Activated CD8-positive, alpha-beta memory T cell treated with anti-CD3 and anti-CD28 coated beads for 36 hours (primary cell): ENCODE measurements around the gene SFTPB. TPM values are rescaled to one million over a fixed set of nuclear protein-coding genes. Genes with fewer than 3 reads are reported as not detected.
"Not testable (repeated sequence)": the region's sequence is repeated elsewhere in the genome, so short reads cannot be mapped to it uniquely, and the experiment has no call there.

ENCODE experiments used
- CTCF ChIA-PET: fragments of 350-600 bp; sonication (Branson Sonifier 250); formaldehyde crosslinking; loops from one replicate; lab custom pipeline; 2021; ENCODE audit warnings: antibody characterized with exemption; lab: Charles Lee
- POLR2A ChIA-PET: fragments of 350-600 bp; sonication (Branson Sonifier 250); formaldehyde crosslinking; loops from one replicate; lab custom pipeline; 2021; ENCODE audit warnings: antibody characterized with exemption; lab: Charles Lee
- total RNA-seq, 2 experiments: library from RNA; stranded (reverse); gene quantifications; one replicate each; pipeline ENCODE4 v1.2.3, GENCODE V29; 2021

Gene SFTPB
- total RNA-seq, 2 experiments from 2014 or later = not detected

DNA sequence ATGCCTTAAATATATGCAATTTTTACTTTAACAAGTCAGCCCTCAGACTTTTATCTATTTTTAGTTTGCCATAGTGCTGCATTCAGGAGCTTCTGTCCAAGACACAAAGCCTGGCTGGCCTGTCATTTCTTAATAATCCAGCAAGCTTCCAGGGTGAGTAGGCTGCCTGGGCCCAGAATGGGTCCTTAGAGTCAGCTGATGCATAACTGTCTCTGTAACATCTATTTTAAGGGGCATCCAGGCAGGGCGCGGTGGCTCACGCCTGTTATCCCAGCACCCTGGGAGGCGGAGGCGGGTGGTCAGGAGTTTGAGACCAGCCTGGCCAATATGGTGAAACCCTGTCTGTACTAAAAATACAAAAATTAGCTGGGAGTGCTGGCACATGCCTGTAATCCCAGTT lies 14.4 kb upstream of the SFTPB start:
- ChIA-PET POLR2A (no interaction called here), CTCF (no interaction called here)

DNA sequence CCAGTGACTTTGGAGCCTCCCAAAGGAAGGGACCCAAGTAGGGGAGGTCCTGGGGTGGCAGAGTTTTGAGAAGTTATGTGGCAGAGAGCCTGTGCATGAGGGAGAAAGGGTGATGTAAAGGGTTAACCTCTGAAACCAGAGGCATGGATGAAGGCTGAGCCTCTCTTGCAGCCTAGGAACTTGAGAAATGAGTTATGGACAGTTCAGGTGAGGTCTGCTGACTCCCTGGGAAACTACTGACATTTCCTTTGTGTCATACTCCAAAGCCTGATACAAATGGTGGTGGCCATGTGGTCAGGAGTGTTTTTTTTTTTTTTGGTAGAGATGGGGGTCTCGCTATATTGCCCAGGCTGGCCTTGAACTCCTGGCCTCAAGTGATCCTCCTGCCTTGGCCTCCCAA lies 13.8 kb upstream of the SFTPB start:
- CTCF ChIA-PET = interaction anchor here (0.9 to 4.3 kb wide), 2 partner anchors 25 to 37 kb away, joined by 3 to 41 read pairs; no protein-coding TSS in a partner anchor

DNA sequence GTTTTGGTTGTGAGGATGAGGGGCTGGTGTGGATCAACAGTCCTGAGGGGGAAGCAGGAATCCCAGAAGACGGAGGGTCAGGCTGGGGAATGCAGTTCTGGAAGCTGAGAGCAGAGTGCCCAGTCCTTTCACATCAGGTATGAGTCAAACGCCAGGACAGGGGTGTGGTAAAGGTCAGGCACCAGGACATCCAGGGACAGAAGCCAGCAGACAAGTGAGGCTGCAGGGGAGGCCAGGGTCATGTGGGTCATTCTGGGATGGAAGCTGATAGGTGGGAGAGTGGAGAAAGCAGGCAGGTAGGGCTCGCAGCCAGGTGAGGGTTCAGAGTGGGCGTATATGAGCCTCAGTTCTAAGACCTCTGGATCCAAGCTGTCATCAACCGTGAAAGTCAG lies 13.4 kb upstream of the SFTPB start:
- CTCF ChIA-PET = interaction anchor here (0.9 to 4.3 kb wide), 2 partner anchors 25 to 37 kb away, joined by 3 to 41 read pairs; no protein-coding TSS in a partner anchor
- POLR2A ChIA-PET = interaction anchor here (0.6 kb wide), 1 partner anchor 68 kb away, joined by 3 read pairs; no protein-coding TSS in a partner anchor

More for the DNA sequence above, 13.8 kb upstream of the SFTPB start:
- POLR2A ChIA-PET = interaction anchor here (0.6 kb wide), 1 partner anchor 68 kb away, joined by 3 read pairs; no protein-coding TSS in a partner anchor

DNA sequence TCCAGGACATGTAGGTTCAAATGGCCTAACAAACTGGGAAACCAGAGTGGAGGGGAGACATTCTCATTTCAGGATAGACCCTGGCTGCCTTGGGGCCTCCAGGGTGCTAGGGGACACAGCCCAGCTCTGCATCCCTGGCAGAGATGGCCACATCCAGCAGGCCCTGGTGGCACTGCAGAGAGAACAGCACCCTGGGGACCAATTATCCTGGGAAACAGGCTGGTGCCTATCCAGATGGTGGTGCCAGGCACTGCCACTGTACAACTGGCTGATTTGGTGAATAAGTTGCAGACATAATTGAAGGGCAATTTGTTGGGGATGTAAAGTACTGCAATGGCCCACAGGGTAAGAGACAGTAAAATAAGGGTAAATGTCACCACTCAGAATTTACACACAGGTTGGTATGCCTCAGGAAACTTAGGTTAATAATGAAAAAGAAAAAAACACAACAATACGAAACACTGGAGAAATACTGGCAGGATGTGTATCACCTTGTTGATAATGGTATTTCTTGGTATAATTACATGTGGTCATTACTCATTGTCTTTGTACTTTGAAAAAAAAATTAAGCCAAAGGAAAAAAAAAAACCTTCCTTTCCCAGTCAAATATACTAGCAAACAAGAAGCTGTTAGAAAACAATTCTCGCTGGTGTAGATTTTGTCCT lies 12.8 kb upstream of the SFTPB start:
- ChIA-PET CTCF (interaction anchor here (0.9 to 4.3 kb wide), 3 partner anchors 26 to 36 kb away, joined by 3 to 41 read pairs (median 7); no protein-coding TSS in a partner anchor), POLR2A (interaction anchor here (0.6 kb wide), 1 partner anchor 67 kb away, joined by 3 read pairs; no protein-coding TSS in a partner anchor)

DNA sequence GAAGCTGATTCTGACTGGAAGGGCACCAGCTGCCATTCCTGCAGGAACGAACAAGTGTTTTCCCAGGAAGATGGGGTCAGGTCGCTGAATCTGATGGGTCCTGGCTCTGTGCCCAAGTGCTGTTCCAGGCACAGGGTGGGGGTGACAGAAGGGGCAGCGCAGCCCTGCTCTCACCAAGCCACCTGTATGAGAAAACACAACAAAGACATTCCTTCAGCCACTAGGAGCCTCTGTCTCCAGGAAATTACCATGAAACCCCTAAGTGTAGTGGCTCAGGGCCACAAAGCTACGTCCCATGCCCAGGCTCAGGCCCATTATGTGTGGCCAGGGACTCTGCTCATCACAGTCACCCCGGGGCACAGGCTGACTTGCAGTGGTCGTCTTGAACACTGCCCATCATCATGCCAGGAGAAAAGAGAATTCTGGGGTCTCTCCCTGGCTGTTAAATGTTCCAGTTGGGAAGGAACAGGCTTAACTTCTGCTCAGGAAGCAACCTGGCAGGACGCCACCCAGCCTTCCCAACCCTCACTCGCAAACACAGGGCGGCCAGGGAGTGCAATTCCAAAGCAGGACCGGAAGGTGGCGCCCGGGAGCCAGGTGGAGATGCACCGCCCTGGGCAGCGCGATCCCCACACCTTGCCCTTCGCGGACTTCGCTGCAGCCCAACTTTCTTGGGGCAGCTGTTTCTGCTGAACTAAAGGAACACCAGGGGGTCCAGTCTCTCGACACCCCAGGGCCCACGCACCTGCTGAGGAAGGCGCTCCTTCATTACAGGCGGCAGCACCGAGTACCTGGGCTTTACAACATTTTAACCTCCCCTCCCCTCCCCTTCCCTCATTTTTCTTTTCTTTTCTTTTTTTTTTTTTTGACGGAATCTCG lies 11.0 kb upstream of the SFTPB start:
- CTCF ChIA-PET = interaction anchor here (0.7 to 4.3 kb wide), 14 partner anchors 8 to 401 kb away, joined by 3 to 41 read pairs (median 4); no protein-coding TSS in a partner anchor
- POLR2A ChIA-PET = no interaction called here

DNA sequence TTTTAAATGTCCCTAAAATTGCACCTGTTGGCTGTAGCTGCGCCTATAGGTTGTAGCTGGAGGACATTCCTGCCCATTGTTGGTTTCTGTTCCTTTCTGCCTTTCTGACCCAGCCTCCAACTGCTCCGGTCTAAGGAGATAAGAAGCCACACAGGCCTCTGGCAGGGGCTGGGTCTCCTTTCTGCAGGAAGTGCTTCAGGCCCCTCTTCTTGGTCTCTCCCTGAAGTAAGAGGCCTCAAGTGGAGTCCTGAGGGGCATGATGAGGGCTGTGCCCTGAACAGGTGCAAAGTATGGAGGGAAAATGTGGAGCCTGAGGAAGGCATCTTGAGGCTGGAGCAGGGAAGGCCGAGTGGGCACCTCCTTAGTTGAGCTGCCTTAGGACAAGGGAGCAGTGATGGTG lies 10.4 kb upstream of the SFTPB start:
- CTCF ChIA-PET = interaction anchor here (0.7 to 4.3 kb wide), 9 partner anchors 9 to 137 kb away, joined by 3 to 41 read pairs (median 5); no protein-coding TSS in a partner anchor
- POLR2A ChIA-PET = no interaction called here

DNA sequence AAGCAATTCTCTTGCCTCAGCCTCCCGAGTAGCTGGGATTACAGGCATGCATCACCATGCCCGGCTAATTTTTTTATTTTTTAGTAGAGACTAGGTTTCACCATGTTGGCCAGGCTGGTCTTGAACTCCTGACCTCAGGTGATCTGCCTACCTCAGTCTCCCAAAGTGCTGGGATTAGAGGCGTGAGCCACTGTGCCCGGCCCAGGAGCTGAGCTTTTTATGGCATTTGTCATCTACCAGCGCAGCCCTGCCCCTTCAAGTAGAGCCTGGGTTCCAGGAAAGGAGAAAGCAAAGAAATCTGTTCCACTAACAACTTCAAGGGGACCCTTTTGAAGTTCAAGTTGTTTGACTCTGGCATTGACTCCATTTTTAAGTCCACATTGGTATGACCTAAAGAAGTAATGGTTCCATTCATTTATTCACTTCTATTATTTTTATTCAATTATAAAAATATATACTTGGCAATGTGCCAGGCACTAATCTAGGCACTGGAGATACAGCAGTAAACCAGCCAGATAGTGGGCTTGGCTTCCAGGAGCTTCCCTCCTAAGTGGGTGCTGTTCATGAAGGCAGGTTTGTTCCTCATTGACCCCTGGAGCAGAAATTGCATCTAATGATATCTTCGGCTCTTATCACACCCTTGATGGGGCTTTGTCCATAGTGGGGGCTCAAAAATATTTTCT lies 8.0 kb upstream of the SFTPB start:
- ChIA-PET CTCF (interaction anchor here (1.1 to 1.4 kb wide), 2 partner anchors 31 to 138 kb away, joined by 3 read pairs; no protein-coding TSS in a partner anchor), POLR2A (no interaction called here)

DNA sequence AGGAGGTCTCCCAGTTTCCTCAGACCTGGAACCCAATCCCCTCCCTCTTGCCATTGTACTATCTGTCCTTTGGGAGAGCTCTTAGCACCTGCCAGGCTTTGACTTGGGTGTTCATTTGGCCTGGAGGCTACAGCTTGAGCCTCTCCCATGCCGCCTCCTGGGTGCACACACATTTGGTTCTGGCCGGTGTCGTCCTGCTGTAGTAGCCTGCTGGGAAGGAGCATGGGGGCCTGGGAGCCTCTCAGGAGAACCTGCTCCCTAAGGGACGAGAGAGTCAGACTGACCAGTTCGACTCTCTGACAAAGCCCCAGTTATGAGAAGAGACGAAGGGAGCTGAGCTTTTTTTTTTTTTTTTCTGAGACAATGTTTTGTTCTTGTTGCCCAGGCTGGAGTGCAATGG lies 7.4 kb upstream of the SFTPB start:
- POLR2A ChIA-PET = no interaction called here
- CTCF ChIA-PET = interaction anchor here (1.1 kb wide), 1 partner anchor 31 kb away, joined by 3 read pairs; no protein-coding TSS in a partner anchor

DNA sequence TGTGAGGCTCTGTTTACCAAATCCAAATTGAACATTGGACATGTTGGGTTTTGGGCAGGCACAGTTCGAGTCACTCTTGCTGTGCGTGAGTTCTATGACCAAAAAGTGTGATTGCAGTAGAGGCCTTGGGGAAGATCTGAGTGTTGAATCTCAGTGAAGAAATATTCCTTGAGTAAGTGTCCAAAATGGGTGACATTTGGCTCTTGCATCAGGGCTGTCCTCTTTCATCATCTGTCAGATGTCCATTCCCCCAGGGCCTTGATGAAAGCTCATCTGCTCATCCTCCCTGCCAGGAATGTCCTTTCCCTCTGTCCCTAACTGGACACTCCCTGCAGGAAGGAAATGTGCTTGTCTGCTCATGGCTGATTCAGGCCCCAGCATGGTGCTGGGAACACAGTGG lies 6.4 kb upstream of the SFTPB start:
- POLR2A ChIA-PET = no interaction called here
- CTCF ChIA-PET = no interaction called here

DNA sequence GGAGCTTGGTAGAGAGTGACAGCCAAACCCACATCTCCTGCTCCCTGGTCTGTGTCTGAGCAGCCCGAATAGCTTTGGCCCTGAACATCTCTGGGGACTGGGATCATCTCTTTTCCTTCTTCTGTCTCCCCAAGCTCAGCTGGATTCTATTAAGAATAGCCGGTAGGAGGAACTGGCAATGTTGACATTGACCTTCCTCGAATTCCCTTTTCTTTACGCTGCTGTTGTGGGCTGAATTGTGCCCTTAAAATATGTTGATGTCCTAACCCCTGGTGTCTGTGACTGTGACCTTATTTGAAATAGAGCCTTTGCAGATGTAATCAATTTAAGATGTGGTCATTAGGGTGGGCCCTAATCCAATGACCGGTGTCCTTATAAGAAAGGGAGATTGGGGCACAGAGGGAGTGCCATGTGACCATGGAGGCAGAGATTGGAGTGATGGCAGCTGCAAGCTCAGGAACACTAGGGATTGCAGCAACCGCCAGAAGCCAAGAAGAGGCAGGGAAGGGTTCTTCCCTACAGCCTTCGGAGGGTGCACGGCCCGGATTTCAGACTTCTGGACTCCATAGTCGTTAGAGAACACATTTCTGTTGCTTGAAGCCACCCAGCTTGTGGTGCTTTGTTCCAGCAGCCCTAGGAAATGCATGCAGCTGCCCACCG lies 5.8 kb upstream of the SFTPB start:
- POLR2A ChIA-PET = no interaction called here
- CTCF ChIA-PET = no interaction called here

DNA sequence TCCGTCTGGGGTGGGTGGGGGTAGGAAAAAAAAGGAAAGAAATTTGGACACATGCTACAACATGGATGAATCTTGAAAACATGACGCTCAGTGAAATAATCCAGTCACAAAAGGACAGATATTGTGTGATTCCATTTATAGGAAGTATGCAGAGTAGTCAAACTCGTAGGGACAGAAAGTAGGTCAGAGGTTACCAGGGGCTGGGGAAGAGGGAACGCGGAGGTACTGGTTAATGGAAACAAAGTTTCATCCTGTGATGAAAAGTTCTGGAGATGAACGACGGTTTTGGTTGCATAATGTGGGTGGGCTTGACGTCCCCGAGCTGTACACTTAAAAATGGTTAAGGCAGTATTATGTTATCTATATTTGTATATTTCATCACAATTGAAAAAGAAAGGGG lies 4.5 kb upstream of the SFTPB start:
- CTCF ChIA-PET = no interaction called here

DNA sequence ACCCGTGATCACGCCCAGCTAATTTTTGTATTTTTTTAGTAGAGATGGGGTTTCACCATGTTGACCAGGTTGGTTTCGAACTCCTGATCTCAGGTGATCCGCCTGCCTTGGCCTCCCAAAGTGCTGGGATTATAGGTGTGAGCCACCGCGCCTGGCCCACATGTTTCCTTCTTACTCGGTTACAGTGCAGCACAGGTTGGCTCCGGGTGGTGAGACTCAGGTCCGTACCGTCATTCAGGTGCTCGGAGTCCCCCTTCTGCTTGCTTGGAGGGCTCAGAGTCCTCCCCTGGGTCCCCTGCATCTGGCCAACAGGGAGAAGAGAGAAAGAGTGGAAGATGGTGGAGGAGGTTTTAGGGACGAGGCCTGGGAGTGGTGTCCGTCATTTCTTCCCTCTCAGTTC lies 2.4 kb upstream of the SFTPB start:
- CTCF ChIA-PET = interaction anchor here (0.6 kb wide), 1 partner anchor 133 kb away, joined by 3 read pairs; no protein-coding TSS in a partner anchor
- POLR2A ChIA-PET = not testable (repeated sequence)

More for the DNA sequence above, 4.5 kb upstream of the SFTPB start:
- POLR2A ChIA-PET = interaction anchor here (0.7 kb wide), 1 partner anchor 247 kb away, joined by 10 read pairs; no protein-coding TSS in a partner anchor

DNA sequence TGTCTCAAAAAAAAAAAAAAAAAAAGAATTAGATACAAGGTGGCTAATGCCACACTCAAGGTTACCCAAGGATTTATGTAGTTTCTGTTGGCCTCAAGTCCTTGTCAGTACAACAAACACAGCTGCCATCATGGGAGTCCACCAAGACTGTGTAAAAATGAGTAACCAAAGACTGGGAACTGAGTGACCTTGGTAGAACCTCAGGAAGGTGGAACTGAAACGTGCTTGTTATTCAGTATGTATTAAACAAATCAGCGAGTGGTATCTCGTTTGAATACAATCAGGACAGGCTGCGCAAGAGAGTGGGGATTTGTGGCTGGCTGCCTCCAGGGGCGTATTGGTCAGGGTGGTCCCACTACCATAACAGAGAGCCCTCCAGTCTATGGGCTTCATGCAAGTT lies 1.6 kb upstream of the SFTPB start:
- CTCF ChIA-PET = interaction anchor here (0.6 to 0.7 kb wide), 3 partner anchors 30 to 220 kb away, joined by 3 to 5 read pairs (median 3); partner anchors contain the start of gene ST3GAL5
- POLR2A ChIA-PET = no interaction called here

DNA sequence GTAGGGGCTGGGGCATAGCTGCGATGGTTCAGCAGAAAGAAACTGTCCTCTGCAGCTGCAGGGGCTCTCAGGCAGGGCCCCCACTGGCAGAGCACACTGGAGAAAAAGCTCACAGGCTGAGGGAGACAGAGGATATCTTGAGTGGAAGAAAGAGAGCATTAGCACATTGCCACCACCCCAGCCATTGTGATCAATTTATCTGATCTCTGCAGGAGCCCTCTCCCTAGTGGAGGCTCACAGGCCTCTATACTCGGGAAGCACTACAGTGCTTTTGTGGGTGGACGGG lies 801 bp upstream of the SFTPB start:
- ChIA-PET CTCF (interaction anchor here (0.6 to 1.4 kb wide), 2 partner anchors 31 kb away, joined by 3 read pairs; no protein-coding TSS in a partner anchor), POLR2A (no interaction called here)

DNA sequence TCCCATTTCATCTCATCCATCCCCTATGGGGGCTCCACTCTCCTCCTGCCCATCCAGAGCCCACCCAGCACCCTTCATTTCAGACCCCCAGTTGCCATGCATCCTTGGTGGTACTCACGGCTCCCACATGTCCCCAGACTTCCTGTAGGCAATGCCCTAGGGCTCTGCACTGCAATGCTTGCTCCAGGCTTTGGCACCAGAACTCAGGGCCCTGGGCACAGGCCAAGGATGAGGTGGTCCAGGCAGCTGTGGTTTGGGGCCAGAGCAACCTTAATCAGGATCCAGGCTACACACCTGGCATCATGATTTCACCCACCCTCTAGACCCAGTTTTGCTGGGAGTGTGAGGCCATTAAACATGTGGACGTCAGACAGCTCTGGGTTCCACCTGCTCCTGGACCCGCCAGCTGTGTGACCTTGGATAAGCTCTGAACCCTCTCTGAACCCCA lies 414 bp downstream of the SFTPB start:
- POLR2A ChIA-PET = no interaction called here
- CTCF ChIA-PET = interaction anchor here (0.5 to 1.4 kb wide), 2 partner anchors 30 to 153 kb away, joined by 3 to 4 read pairs; no protein-coding TSS in a partner anchor

DNA sequence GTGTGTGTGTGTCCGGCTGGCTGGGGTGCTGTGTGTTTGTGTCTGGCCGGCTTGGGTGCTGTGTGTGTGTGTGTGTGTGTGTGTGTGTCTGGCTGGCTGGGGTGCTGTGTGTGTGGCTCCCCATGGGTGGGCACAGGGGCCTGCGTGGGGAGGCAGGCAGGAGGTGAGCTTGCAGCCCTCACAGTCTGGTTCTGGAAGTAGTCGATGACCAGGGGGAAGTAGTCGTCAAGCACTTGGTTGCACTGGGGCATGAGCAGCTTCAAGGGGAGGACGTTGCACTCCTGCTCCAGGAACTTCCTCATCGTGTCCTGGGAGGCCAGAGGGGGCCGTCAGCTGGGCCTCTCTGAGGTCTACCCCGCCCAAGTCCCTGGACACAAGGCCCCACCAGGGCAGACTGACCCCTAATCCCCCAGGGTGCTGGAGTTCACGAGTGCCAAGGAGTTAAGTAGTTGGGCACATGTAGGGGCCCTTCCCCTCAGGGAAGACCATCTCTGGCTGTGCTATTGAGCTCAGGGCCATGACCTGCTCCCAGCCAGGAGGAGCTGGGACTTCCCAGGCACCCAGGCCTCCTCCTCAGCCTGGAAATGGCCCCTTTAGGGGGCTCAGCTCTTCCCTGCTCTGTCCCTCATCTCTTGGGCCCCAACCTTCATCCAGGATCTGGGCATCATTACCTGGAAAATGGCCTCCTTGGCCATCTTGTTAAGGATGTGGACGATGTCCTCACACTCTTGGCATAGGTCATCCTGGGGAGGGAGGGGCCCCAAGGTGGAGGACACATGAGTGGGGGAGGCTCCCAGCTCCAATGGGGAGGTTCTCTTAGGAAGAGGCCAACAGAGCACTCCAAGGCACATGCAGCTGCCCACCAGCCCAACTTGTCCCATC lies 1.3 kb downstream of the SFTPB start:
- POLR2A ChIA-PET = no interaction called here
- CTCF ChIA-PET = interaction anchor here (1.2 kb wide), 1 partner anchor 40 kb away, joined by 3 read pairs; no protein-coding TSS in a partner anchor

DNA sequence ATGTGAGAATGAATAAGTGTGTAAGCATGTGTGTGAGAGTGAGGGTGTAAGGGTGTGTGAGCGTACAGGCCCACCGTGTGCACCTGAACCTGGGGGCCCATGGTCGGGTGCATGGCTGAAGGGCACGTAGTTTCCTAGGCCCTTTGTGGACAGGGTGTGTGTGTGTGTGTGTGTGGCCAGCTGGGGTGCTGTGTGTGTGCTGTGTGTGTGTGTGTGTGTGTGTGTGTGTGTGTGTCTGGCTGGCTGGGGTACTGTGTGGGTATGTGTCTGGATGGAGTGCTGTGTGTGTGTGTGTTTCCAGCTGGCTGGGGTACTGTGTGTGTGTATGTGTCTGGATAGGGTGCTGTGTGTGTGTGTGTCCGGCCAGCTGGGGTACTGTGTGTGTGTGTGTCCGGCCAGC lies 2.0 kb downstream of the SFTPB start:
- ChIA-PET CTCF (interaction anchor here (0.5 to 1.3 kb wide), 3 partner anchors 40 to 50 kb away, joined by 3 read pairs; no protein-coding TSS in a partner anchor), POLR2A (no interaction called here)
